Hepatocyte (in vitro differentiated cells): Measurements from ENCODE around the gene MEIS3. TPM values are rescaled to one million over a fixed set of nuclear protein-coding genes. Genes with fewer than 3 reads are reported as not detected.

Experiments
- DNase-seq: peaks from one replicate; pipeline ENCODE4 v3.0.0-alpha.2; 2016; ENCODE audit warnings: low spot score
- H2AFZ ChIP-seq: fragments of 200-600 bp; sonication (generic); 2 replicates; pipeline ENCODE4 v1.6.0; 2016; ENCODE audit warnings: antibody characterized with exemption, mild to moderate bottlenecking
- H3K27ac ChIP-seq: fragments of 200-600 bp; sonication (generic); 2 replicates; pipeline ENCODE4 v1.5.1; 2016; ENCODE audit warnings: mild to moderate bottlenecking
- H3K27me3 ChIP-seq: fragments of 200-600 bp; sonication (generic); 2 replicates; pipeline ENCODE4 v1.6.1; 2016
- H3K36me3 ChIP-seq: fragments of 200-600 bp; sonication (generic); replicated peaks from 2 replicates; pipeline ENCODE4 v1.5.1; 2016; ENCODE audit warnings: low read depth; ENCODE audit not compliant: insufficient read depth
- H3K4me1 ChIP-seq: fragments of 200-600 bp; sonication (generic); 2 replicates; pipeline ENCODE4 v1.5.1; 2016; ENCODE audit warnings: mild to moderate bottlenecking, moderate library complexity; ENCODE audit not compliant: insufficient read depth
- H3K4me2 ChIP-seq: fragments of 200-600 bp; sonication (generic); 2 replicates; pipeline ENCODE4 v1.6.0; 2016
- H3K4me3 ChIP-seq: fragments of 200-600 bp; sonication (generic); 2 replicates; pipeline ENCODE4 v1.5.1; 2016; ENCODE audit warnings: mild to moderate bottlenecking
- H3K79me2 ChIP-seq: fragments of 200-600 bp; sonication (generic); 2 replicates; pipeline ENCODE4 v1.6.0; 2017; ENCODE audit warnings: mild to moderate bottlenecking
- H3K9me2 ChIP-seq: fragments of 200-600 bp; sonication (generic); replicated peaks from 2 replicates; pipeline ENCODE4 v1.6.0; 2017; ENCODE audit warnings: mild to moderate bottlenecking; ENCODE audit not compliant: insufficient read depth
- H3K9me3 ChIP-seq: fragments of 200-600 bp; sonication (generic); 2 replicates; pipeline ENCODE4 v1.5.1; 2016; ENCODE audit warnings: low read depth, mild to moderate bottlenecking
- H4K20me1 ChIP-seq: fragments of 200-600 bp; sonication (generic); 2 replicates; pipeline ENCODE4 v1.6.0; 2016; ENCODE audit warnings: mild to moderate bottlenecking; ENCODE audit not compliant: insufficient read depth, poor library complexity, severe bottlenecking
- CTCF ChIP-seq: fragments of 200-600 bp; sonication (generic); IDR thresholded peaks from 2 replicates; pipeline ENCODE4 v1.5.1; 2016; ENCODE audit warnings: antibody characterized with exemption, mild to moderate bottlenecking; ENCODE audit not compliant: poor library complexity
- EZH2 ChIP-seq: fragments of 200-600 bp; sonication (generic); IDR thresholded peaks from 2 replicates; pipeline ENCODE4 v1.6.1; 2016; ENCODE audit warnings: antibody characterized with exemption, mild to moderate bottlenecking, borderline replicate concordance
- EZH2phosphoT487 ChIP-seq: fragments of 200-600 bp; sonication (generic); IDR thresholded peaks from one replicate; pipeline ENCODE4 v1.6.1; 2018; ENCODE audit warnings: antibody characterized with exemption, mild to moderate bottlenecking, low read depth, moderate library complexity; ENCODE audit not compliant: unreplicated experiment, severe bottlenecking
- WGBS: methylation state at CpG from one replicate; pipeline ENCODE4 v1.1.6; 2016; ENCODE audit warnings: low lambda C conversion rate; ENCODE audit errors: missing lambda C conversion rate; 5-methylcytosine and 5-hydroxymethylcytosine counted together
- polyA plus RNA-seq: library from polyadenylated mRNA; unstranded; fragments of >200 nt; fragmentation: Nextera tagmentation; extraction: Ambion mirVana; gene quantifications from 2 replicates; pipeline ENCODE4 v1.2.1, GENCODE V29; 2016
- total RNA-seq: library from RNA; depleted of rRNA; stranded (reverse); fragments of >200 nt; gene quantifications from 2 replicates; pipeline ENCODE4 v1.2.3, GENCODE V29; 2014

Gene MEIS3
- total and polyA plus RNA-seq, 2 experiments from 2014 or later = 21.2 to 47.0 TPM

GRCh38 chr19:47464675-47465419 is 45.5 kb upstream of the MEIS3 start:
- Histone ChIP-seq H3K27ac (no peak overlapping the region), H3K9me2 (no peaks in the 10 kb centered on the region)
- 77% methylated on average over 10 of the region's 10 CpGs for WGBS

DNA sequence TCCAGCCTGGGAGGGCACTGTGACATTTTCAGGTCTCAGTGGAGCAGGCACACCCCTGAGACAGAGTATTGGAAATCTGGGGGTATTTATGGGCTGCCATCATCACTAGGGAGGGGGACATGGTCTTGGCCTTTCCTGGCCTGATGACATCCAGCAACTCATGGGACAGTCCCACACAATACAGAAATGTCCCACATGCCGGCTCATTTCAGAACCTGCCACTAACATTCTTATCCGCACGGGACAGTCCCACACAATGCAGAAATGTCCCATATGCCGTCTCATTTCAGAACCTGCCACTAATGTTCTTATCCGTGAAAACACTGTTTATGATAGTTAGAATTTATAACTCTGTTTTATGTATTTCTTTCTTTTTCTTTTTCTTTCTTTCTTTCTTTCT is 42.5 kb upstream of the MEIS3 start:
- Histone ChIP-seq H3K4me3 (no peak overlapping the region), H4K20me1 (no peaks in the 10 kb centered on the region), H3K4me1 (no peaks in the 10 kb centered on the region), H3K36me3 (no peaks in the 10 kb centered on the region), H3K9me2 (no peaks in the 10 kb centered on the region), H3K9me3 (no peaks in the 10 kb centered on the region), H2AFZ (no peak overlapping the region), H3K27ac (no peak overlapping the region), H3K79me2 (no peaks in the 10 kb centered on the region), H3K4me2 (no peak overlapping the region), H3K27me3 (peaks cover 41% of the 10 kb centered on the region)
- DNase-seq = no peak
- TF ChIP-seq EZH2 (no peak), CTCF (no peak), EZH2phosphoT487 (no peak)
- 80% methylated on average over 5 of the region's 5 CpGs for WGBS

More at GRCh38 chr19:47464675-47465419, 45.5 kb upstream of the MEIS3 start:
- Histone ChIP-seq H3K4me3 (no peak overlapping the region), H3K79me2 (no peaks in the 10 kb centered on the region), H3K9me3 (no peaks in the 10 kb centered on the region), H3K4me2 (no peak overlapping the region), H2AFZ (no peak overlapping the region), H4K20me1 (no peaks in the 10 kb centered on the region), H3K36me3 (no peaks in the 10 kb centered on the region), H3K27me3 (peaks cover 40% of the 10 kb centered on the region), H3K4me1 (no peaks in the 10 kb centered on the region)
- TF ChIP-seq EZH2 = no peak
- TF ChIP-seq CTCF = no peak
- TF ChIP-seq EZH2phosphoT487 = no peak
- DNase-seq = no peak

DNA sequence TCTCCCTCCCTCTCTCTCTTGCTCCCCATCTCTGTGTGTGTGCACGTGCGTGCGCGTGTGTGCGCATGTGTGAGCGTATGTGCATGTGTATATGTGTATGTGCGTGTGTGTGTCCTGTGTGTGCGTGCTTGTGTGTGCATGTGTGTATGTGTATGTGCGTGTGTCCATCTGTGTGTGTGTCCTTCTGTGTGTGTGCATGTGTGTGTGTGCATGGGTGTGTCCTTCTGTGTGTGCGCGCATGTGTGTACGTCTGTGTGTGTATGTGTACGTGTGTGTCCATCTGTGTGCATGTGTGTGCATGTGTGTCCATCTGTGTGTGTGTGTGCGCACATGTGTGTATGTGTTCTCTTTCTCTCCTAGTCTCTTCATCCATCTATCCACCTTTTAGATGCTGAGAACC is 40.1 kb upstream of the MEIS3 start:
- H3K27me3 ChIP-seq = peaks cover 35% of the 10 kb centered on the region
- WGBS = 94% methylated on average over 14 of the region's 14 CpGs
- DNase-seq = no peak

More for the DNA sequence above, 40.1 kb upstream of the MEIS3 start:
- H3K36me3 ChIP-seq = no peaks in the 10 kb centered on the region
- H3K27ac ChIP-seq = no peak overlapping the region
- H3K79me2 ChIP-seq = no peaks in the 10 kb centered on the region
- no peaks in the 10 kb centered on the region for H3K9me3 ChIP-seq
- no peaks in the 10 kb centered on the region for H3K4me1 ChIP-seq
- H4K20me1 ChIP-seq = no peaks in the 10 kb centered on the region
- no peak for TF ChIP-seq EZH2phosphoT487
- TF ChIP-seq EZH2 = no peak
- no peak for TF ChIP-seq CTCF
- H2AFZ ChIP-seq = no peak overlapping the region
- H3K4me3 ChIP-seq = no peak overlapping the region
- H3K4me2 ChIP-seq = no peak overlapping the region
- H3K9me2 ChIP-seq = no peaks in the 10 kb centered on the region
